ENCODE results near the gene MAP3K21. TPM values are rescaled to one million over a fixed set of nuclear protein-coding genes. Genes with fewer than 3 reads are reported as not detected.

Gene MAP3K21
- total and polyA plus RNA-seq, 9 of the 15 experiments (the other 6 are each of a cell fraction or from before 2014, with no cell fraction given) = 0.23 to 0.86 (median 0.49) TPM

- TF ChIP-seq POLR3A (IDR thresholded peaks at IDR 0.05; ENCODE audit: borderline replicate concordance, extremely low read depth, insufficient read depth, insufficient read length) (no peak), ZNF77 (CRISPR knock-in tag; IDR thresholded peaks at IDR 0.05) (no peak), THAP12 (CRISPR knock-in tag; IDR thresholded peaks at IDR 0.05) (no peak), ZNF583 (CRISPR knock-in tag; IDR thresholded peaks at IDR 0.05) (no peak), E2F4 (CRISPR knock-in tag; IDR thresholded peaks at IDR 0.05; ENCODE audit: low read depth) (no peak), FOXA1 (IDR thresholded peaks at IDR 0.05; ENCODE audit: borderline replicate concordance) (no peak), MLLT1 (IDR thresholded peaks at IDR 0.05) (no peak), GABPB1 (CRISPR knock-in tag; IDR thresholded peaks at IDR 0.05) (no peak), ZNF780A (CRISPR knock-in tag; IDR thresholded peaks at IDR 0.05) (no peak), EGR1 (conservative IDR thresholded peaks at IDR 0.05) (0 out of 2 replicates have a peak, but pooled peaks have one; percentile 15), ZNF785 (CRISPR knock-in tag; IDR thresholded peaks at IDR 0.05) (no peak), CREBBP (IDR thresholded peaks at IDR 0.05; ENCODE audit: low read depth, low read length) (no peak), GATA2 (CRISPR knock-in tag; IDR thresholded peaks at IDR 0.05) (no peak), TCF7 (IDR thresholded peaks at IDR 0.05; ENCODE audit: borderline replicate concordance) (no peak), JUND (IDR thresholded peaks at IDR 0.05; ENCODE audit: borderline replicate concordance, low read depth, low read length) (peak; percentile 65; the same call in 1 of the 2 replicates), JUND (tag; IDR thresholded peaks at IDR 0.05; ENCODE audit: borderline replicate concordance, low read depth, low read length) (no peak; the same call in 2 of the 3 replicates), POLR2A (conservative IDR thresholded peaks at IDR 0.05) (no peak), ZC3H4 (CRISPR knock-in tag; IDR thresholded peaks at IDR 0.05; ENCODE audit: borderline replicate concordance) (no peak)
Measured at GRCh38 chr1:233294913-233295236, 32.6 kb upstream of the MAP3K21 start (continued).
